ENCODE data around the gene VWCE.
A peak's percentile ranks its signal among the peaks of the same experiment; 100 is the strongest.
"Not testable (repeated sequence)": the region's sequence is repeated elsewhere in the genome, so short reads cannot be mapped to it uniquely, and the experiment has no call there.

VWCE gene

GRCh38 chr11:61256710-61257482, 38.2 kb downstream of the VWCE start:
- no peak overlapping the region for H3K4me2 ChIP-seq (ENCODE audit: low read depth, low read length)
- H3K4me3 ChIP-seq (ENCODE audit: low read length): no peak overlapping the region
- no peaks in the 10 kb centered on the region for H3K9me2 ChIP-seq (replicated peaks; ENCODE audit: insufficient read depth, low read length)
- no peaks in the 10 kb centered on the region for H3K9me3 ChIP-seq (replicated peaks; ENCODE audit: insufficient read depth, low read length)
- H4K20me1 ChIP-seq (ENCODE audit: insufficient read depth, low read length): no peaks in the 10 kb centered on the region
- no peaks in the 10 kb centered on the region for H3K27me3 ChIP-seq (replicated peaks; ENCODE audit: insufficient read depth, low read length)
- no peaks in the 10 kb centered on the region for H3F3A ChIP-seq (ENCODE audit: insufficient read depth, low read length)
- no peak overlapping the region for H3K27ac ChIP-seq (ENCODE audit: low read length)
- H3K9ac ChIP-seq (ENCODE audit: low read length): no peak overlapping the region
- TF ChIP-seq EZH2 (optimal IDR thresholded peaks at IDR 0.05; ENCODE audit: low read depth, low read length) (no peak), CTCF (IDR thresholded peaks at IDR 0.05; ENCODE audit: low read length) (no peak), EZH2phosphoT487 (IDR thresholded peaks at IDR 0.05; ENCODE audit: low read length) (no peak)
- no peaks in the 10 kb centered on the region for H3K36me3 ChIP-seq (replicated peaks; ENCODE audit: insufficient read depth, low read length)
- H2AFZ ChIP-seq (ENCODE audit: low read length): no peak overlapping the region
- no peak for DNase-seq
- H3K79me2 ChIP-seq (ENCODE audit: low read length): no peaks in the 10 kb centered on the region
- no peaks in the 10 kb centered on the region for H3K4me1 ChIP-seq (ENCODE audit: low read length)

GRCh38 chr11:61254403-61255025, 40.6 kb downstream of the VWCE start:
- no peaks in the 10 kb centered on the region for H3K27me3 ChIP-seq (replicated peaks; ENCODE audit: insufficient read depth, low read length)
- H3K9me2 ChIP-seq (replicated peaks; ENCODE audit: insufficient read depth, low read length): no peaks in the 10 kb centered on the region
- TF ChIP-seq EZH2 (optimal IDR thresholded peaks at IDR 0.05; ENCODE audit: low read depth, low read length) (no peak), CTCF (IDR thresholded peaks at IDR 0.05; ENCODE audit: low read length) (peak; percentile 87)
- peak; percentile 57 for DNase-seq
- H3K79me2 ChIP-seq (ENCODE audit: low read length): no peaks in the 10 kb centered on the region
- no peaks in the 10 kb centered on the region for H3K9me3 ChIP-seq (replicated peaks; ENCODE audit: insufficient read depth, low read length)
- peak overlapping the region; percentile 17; the same call in 1 of the 2 replicates for H2AFZ ChIP-seq (ENCODE audit: low read length)
- H3K4me2 ChIP-seq (ENCODE audit: low read depth, low read length): no peak overlapping the region
- no peak overlapping the region for H3K9ac ChIP-seq (ENCODE audit: low read length)
- H3K4me1 ChIP-seq (ENCODE audit: low read length): no peaks in the 10 kb centered on the region
- no peaks in the 10 kb centered on the region for H3K36me3 ChIP-seq (replicated peaks; ENCODE audit: insufficient read depth, low read length)
- no peaks in the 10 kb centered on the region for H4K20me1 ChIP-seq (ENCODE audit: insufficient read depth, low read length)
- H3F3A ChIP-seq (ENCODE audit: insufficient read depth, low read length): no peaks in the 10 kb centered on the region
- no peak overlapping the region for H3K4me3 ChIP-seq (ENCODE audit: low read length)
- H3K27ac ChIP-seq (ENCODE audit: low read length): no peak overlapping the region

- H3K4me3 ChIP-seq (ENCODE audit: low read length); H3K9me2 ChIP-seq (replicated peaks; ENCODE audit: insufficient read depth, low read length); H3K9me3 ChIP-seq (replicated peaks; ENCODE audit: insufficient read depth, low read length); H3F3A ChIP-seq (ENCODE audit: insufficient read depth, low read length); H3K4me1 ChIP-seq (ENCODE audit: low read length); H3K36me3 ChIP-seq (replicated peaks; ENCODE audit: insufficient read depth, low read length); H2AFZ ChIP-seq (ENCODE audit: low read length); H4K20me1 ChIP-seq (ENCODE audit: insufficient read depth, low read length); H3K79me2 ChIP-seq (ENCODE audit: low read length); H3K27me3 ChIP-seq (replicated peaks; ENCODE audit: insufficient read depth, low read length); H3K4me2 ChIP-seq (ENCODE audit: low read depth, low read length); H3K9ac ChIP-seq (ENCODE audit: low read length); DNase-seq; H3K27ac ChIP-seq (ENCODE audit: low read length): not testable (repeated sequence)
Measured at GRCh38 chr11:61252332-61252731, 42.8 kb downstream of the VWCE start.

DNA sequence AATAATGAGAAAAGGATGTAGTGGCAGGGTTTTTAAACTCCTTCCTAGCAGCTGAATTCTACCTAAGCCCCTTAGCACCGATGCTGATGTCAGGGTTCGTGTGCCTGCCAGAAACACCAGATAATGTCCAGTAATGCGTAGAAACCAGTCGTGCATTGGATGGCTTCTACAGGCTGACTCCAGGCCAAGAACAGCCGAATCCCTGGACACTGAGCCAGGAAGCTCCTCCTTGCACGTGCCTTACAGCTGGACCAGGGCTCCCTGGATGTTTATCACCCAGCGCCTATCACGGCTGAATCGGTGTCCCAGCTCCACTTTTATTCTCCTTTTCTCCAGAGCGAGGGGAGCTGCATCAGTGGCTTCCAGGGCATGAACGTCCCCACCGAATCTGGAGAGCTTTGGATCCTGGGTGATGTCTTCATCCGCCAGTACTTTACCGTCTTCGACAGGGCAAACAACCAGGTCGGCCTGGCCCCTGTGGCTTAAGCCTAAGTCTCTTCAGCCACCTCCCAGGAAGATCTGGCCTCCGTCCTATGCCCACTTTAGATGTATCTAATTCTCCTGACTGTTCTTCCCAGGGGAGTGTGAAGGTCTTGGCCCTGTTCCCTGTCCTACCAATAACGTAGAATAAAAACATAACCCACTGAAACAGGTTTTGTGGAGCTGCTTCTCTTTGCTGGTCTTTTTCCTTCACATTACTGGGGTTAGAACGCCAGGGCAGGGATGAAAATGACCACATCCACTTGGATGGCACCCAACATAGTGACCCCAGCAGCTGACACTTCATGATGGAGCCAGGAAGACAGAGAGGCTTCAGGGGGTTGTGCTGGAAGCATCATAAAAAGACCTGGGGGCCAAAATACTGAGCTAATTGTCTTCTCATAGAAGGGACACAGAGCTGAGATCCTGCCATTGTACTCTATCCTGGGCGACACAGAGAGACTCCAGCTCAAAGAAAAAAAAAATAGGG, 44.0 kb downstream of the VWCE start:
- not testable (repeated sequence) for H3K36me3 ChIP-seq (replicated peaks; ENCODE audit: insufficient read depth, low read length); H3K4me2 ChIP-seq (ENCODE audit: low read depth, low read length); H3K9me3 ChIP-seq (replicated peaks; ENCODE audit: insufficient read depth, low read length); H3K9ac ChIP-seq (ENCODE audit: low read length); H4K20me1 ChIP-seq (ENCODE audit: insufficient read depth, low read length); H3K9me2 ChIP-seq (replicated peaks; ENCODE audit: insufficient read depth, low read length); H3K4me3 ChIP-seq (ENCODE audit: low read length); H3K27me3 ChIP-seq (replicated peaks; ENCODE audit: insufficient read depth, low read length); H3K27ac ChIP-seq (ENCODE audit: low read length); H2AFZ ChIP-seq (ENCODE audit: low read length); DNase-seq; H3K4me1 ChIP-seq (ENCODE audit: low read length); H3F3A ChIP-seq (ENCODE audit: insufficient read depth, low read length); H3K79me2 ChIP-seq (ENCODE audit: low read length)

GRCh38 chr11:61249201-61249600, 45.9 kb downstream of the VWCE start:
- not testable (repeated sequence) for H3K9ac ChIP-seq (ENCODE audit: low read length); H3K36me3 ChIP-seq (replicated peaks; ENCODE audit: insufficient read depth, low read length); DNase-seq; H3K9me2 ChIP-seq (replicated peaks; ENCODE audit: insufficient read depth, low read length); H3K9me3 ChIP-seq (replicated peaks; ENCODE audit: insufficient read depth, low read length); H3F3A ChIP-seq (ENCODE audit: insufficient read depth, low read length); H3K27me3 ChIP-seq (replicated peaks; ENCODE audit: insufficient read depth, low read length); H3K27ac ChIP-seq (ENCODE audit: low read length); H4K20me1 ChIP-seq (ENCODE audit: insufficient read depth, low read length); H2AFZ ChIP-seq (ENCODE audit: low read length); H3K4me1 ChIP-seq (ENCODE audit: low read length); H3K4me3 ChIP-seq (ENCODE audit: low read length); H3K4me2 ChIP-seq (ENCODE audit: low read depth, low read length); H3K79me2 ChIP-seq (ENCODE audit: low read length)

- not testable (repeated sequence) for H3K9me2 ChIP-seq (replicated peaks; ENCODE audit: insufficient read depth, low read length); H3F3A ChIP-seq (ENCODE audit: insufficient read depth, low read length); H3K79me2 ChIP-seq (ENCODE audit: low read length); H4K20me1 ChIP-seq (ENCODE audit: insufficient read depth, low read length); H3K4me2 ChIP-seq (ENCODE audit: low read depth, low read length); H3K9ac ChIP-seq (ENCODE audit: low read length); H3K4me3 ChIP-seq (ENCODE audit: low read length); H3K4me1 ChIP-seq (ENCODE audit: low read length); H3K36me3 ChIP-seq (replicated peaks; ENCODE audit: insufficient read depth, low read length); H3K27ac ChIP-seq (ENCODE audit: low read length); H3K9me3 ChIP-seq (replicated peaks; ENCODE audit: insufficient read depth, low read length); DNase-seq; H3K27me3 ChIP-seq (replicated peaks; ENCODE audit: insufficient read depth, low read length); H2AFZ ChIP-seq (ENCODE audit: low read length)
Measured at GRCh38 chr11:61248071-61248470, 47.0 kb downstream of the VWCE start.

Measured in MM.1S (cell line).